ENCODE measurements around the gene ARSI. TPM values are rescaled to one million over a fixed set of nuclear protein-coding genes. Genes with fewer than 3 reads are reported as not detected.

ARSI gene
- total RNA-seq, 1 experiment from 2014 or later = 6.3 TPM

DNA sequence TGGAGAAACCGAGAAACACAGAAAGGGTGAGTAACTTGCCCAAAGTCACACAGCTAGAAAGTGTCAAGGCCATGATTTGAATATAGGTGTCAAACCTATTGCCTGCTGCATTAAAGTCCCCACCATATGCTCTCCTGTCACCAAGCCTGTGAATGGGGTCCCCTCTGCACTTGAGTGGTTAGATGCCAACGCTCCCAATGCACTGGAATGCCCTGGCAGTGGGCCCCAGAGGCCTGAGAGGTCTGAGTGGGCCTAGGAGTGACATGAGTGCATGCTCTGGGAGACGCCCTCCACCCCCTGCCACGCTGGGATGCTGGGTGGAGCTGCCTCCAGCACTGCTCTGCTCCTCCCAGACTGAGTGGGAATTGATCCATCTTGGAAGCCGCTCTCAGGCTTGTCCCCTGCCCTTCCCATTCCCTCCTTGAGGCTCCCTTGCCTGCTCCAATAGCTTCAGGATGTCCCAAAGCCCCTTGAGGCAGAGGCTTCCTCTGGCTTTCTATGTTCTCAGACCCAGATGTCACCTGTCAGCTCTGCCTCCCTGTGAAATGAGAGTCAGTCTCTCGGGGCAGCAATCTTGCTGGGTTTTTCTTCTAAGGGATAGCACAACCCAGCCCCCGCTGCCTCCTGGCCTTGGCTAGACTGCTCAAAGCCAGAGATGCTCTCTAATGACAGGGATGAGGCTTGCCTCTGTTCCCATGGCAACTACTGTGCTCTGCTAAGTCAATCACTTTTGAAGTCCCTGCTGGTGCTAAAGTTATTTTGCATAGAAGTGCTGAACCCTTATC is 6.6 kb upstream of the ARSI start:
- no peak overlapping the region for H3K9ac ChIP-seq (ENCODE audit: low read length)
- no TSS peak for BruUV-seq (replicated peaks)
- H3K79me2 ChIP-seq (ENCODE audit: low read length) = no peaks in the 10 kb centered on the region
- H2AFZ ChIP-seq (ENCODE audit: low read length) = no peak overlapping the region
- H3K27me3 ChIP-seq (ENCODE audit: low read length) = no peaks in the 10 kb centered on the region
- DNase-seq (no peak), ATAC-seq (no peak)
- no peaks in the 10 kb centered on the region for H3K36me3 ChIP-seq (ENCODE audit: low read depth, low read length)
- H4K20me1 ChIP-seq (ENCODE audit: low read length) = no peaks in the 10 kb centered on the region
- H3K4me2 ChIP-seq (ENCODE audit: low read length) = no peak overlapping the region
- no peaks in the 10 kb centered on the region for H3K4me1 ChIP-seq (ENCODE audit: insufficient read depth, low read length)
- H3K27ac ChIP-seq (ENCODE audit: low read length) = no peak overlapping the region
- no peaks in the 10 kb centered on the region for H3K9me3 ChIP-seq (ENCODE audit: low read length)
- TF ChIP-seq, protein P1, sequence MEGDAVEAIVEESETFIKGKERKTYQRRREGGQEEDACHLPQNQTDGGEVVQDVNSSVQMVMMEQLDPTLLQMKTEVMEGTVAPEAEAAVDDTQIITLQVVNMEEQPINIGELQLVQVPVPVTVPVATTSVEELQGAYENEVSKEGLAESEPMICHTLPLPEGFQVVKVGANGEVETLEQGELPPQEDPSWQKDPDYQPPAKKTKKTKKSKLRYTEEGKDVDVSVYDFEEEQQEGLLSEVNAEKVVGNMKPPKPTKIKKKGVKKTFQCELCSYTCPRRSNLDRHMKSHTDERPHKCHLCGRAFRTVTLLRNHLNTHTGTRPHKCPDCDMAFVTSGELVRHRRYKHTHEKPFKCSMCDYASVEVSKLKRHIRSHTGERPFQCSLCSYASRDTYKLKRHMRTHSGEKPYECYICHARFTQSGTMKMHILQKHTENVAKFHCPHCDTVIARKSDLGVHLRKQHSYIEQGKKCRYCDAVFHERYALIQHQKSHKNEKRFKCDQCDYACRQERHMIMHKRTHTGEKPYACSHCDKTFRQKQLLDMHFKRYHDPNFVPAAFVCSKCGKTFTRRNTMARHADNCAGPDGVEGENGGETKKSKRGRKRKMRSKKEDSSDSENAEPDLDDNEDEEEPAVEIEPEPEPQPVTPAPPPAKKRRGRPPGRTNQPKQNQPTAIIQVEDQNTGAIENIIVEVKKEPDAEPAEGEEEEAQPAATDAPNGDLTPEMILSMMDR (conservative IDR thresholded peaks at IDR 0.05; ENCODE audit: low read depth, low read length) = no peak
- TF ChIP-seq EZH2 (IDR thresholded peaks at IDR 0.05; ENCODE audit: low read length, unreplicated experiment) (no peak), EZH2phosphoT487 (IDR thresholded peaks at IDR 0.05; ENCODE audit: borderline replicate concordance, low read length) (no peak)
- H3K4me3 ChIP-seq (ENCODE audit: low read length) = no peak overlapping the region
- intact Hi-C loops (cut with micrococcal nuclease) = no loop called here
- POLR2A ChIA-PET (ENCODE audit: unreplicated experiment) = no interaction called here
- H3F3A ChIP-seq (ENCODE audit: low read length, unreplicated experiment) = no peaks in the 10 kb centered on the region
- CTCF ChIA-PET = no interaction called here
- H3K9me2 ChIP-seq (replicated peaks; ENCODE audit: low read length) = no peaks in the 10 kb centered on the region

DNA sequence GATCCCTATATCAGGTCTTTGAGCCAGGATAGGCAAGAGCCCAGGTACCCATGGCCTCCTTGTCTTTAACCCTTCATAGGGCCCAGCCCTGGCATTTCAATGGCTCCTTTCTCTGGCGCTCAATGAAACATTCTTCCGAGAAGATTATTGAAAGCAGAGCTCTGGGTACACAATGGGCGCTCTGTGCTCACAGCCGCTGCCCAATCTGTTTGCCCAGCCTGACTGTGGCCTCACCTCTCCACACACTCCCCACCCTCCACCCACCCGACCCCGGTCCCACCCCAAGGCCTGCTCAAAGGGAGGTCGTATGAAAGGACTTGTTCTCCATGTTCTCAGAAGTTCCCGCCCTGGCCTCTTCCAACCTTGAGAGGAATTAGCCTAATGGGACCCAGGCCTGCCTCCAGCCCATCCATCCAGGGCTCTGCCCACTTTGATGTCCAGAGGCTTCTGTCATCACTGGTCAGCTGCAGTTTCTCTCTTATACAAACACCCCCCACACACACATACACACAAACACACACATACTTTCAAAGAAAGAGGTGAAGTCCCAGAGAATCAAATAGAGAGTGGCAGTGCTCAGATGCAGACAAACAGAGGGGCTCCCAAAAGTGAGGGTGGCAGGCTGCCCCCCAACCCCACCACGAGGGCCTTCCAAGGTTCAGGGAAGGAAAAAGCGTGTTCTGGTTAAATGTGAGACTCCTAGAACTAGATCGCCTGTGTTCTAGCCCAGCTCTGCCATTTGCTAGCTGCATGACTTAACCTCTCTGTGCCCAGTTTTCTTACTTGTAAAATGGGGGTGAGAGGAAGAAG is 5.1 kb upstream of the ARSI start:
- H3K79me2 ChIP-seq (ENCODE audit: low read length) = no peaks in the 10 kb centered on the region
- H3K9me2 ChIP-seq (replicated peaks; ENCODE audit: low read length) = no peaks in the 10 kb centered on the region
- no peak overlapping the region for H3K4me2 ChIP-seq (ENCODE audit: low read length)
- H3K27me3 ChIP-seq (ENCODE audit: low read length) = no peaks in the 10 kb centered on the region
- TF ChIP-seq EZH2phosphoT487 (IDR thresholded peaks at IDR 0.05; ENCODE audit: borderline replicate concordance, low read length) (no peak), EZH2 (IDR thresholded peaks at IDR 0.05; ENCODE audit: low read length, unreplicated experiment) (no peak)
- POLR2A ChIA-PET (ENCODE audit: unreplicated experiment) = no interaction called here
- no peaks in the 10 kb centered on the region for H3F3A ChIP-seq (ENCODE audit: low read length, unreplicated experiment)
- no TSS peak for BruUV-seq (replicated peaks)
- intact Hi-C loops (cut with micrococcal nuclease) = no loop called here
- H3K36me3 ChIP-seq (ENCODE audit: low read depth, low read length) = no peaks in the 10 kb centered on the region
- 0 out of 2 replicates have a peak, but pooled peaks cover 3% of the 10 kb centered on the region for H3K4me1 ChIP-seq (ENCODE audit: insufficient read depth, low read length)
- no peaks in the 10 kb centered on the region for H4K20me1 ChIP-seq (ENCODE audit: low read length)
- no peak overlapping the region for H3K9ac ChIP-seq (ENCODE audit: low read length)
- ATAC-seq = no peak
- H2AFZ ChIP-seq (ENCODE audit: low read length) = no peak overlapping the region
- no peak overlapping the region for H3K27ac ChIP-seq (ENCODE audit: low read length)
- CTCF ChIA-PET = no interaction called here
- no peak overlapping the region for H3K4me3 ChIP-seq (ENCODE audit: low read length)
- DNase-seq = no peak
- H3K9me3 ChIP-seq (ENCODE audit: low read length) = no peaks in the 10 kb centered on the region

DNA sequence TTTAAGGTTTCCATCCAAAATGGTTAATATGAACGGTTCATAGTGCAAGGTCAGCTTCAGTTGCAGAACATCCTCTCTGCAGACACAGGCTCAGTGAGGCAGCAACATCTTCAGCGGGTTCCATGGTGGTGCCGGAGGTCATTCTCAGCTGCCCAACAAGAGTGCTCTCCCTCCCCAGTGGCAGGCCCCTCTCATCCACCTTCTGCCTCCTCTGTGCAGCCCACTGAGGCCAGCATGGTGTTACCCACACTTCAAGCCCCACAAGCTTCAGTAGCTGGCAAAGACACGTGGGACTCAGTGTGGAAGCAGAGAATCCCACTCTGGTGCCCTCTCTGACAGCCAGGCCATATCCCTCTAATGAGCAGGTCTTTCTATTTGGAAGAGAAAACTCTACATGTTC is 4.1 kb upstream of the ARSI start:
- H3K4me2 ChIP-seq (ENCODE audit: low read length) = no peak overlapping the region
- no peaks in the 10 kb centered on the region for H3K9me3 ChIP-seq (ENCODE audit: low read length)
- no peak overlapping the region for H3K9ac ChIP-seq (ENCODE audit: low read length)
- no peak for ATAC-seq
- BruUV-seq (replicated peaks) = no TSS peak
- no peaks in the 10 kb centered on the region for H4K20me1 ChIP-seq (ENCODE audit: low read length)
- no peak overlapping the region for H3K27ac ChIP-seq (ENCODE audit: low read length)
- no peaks in the 10 kb centered on the region for H3F3A ChIP-seq (ENCODE audit: low read length, unreplicated experiment)
- intact Hi-C loops (cut with micrococcal nuclease) = no loop called here
- POLR2A ChIA-PET (ENCODE audit: unreplicated experiment) = no interaction called here
- no peaks in the 10 kb centered on the region for H3K79me2 ChIP-seq (ENCODE audit: low read length)
- TF ChIP-seq, protein P1 (conservative IDR thresholded peaks at IDR 0.05; ENCODE audit: low read depth, low read length) = no peak
- no peak for TF ChIP-seq EZH2 (IDR thresholded peaks at IDR 0.05; ENCODE audit: low read length, unreplicated experiment)
- no peak for TF ChIP-seq EZH2phosphoT487 (IDR thresholded peaks at IDR 0.05; ENCODE audit: borderline replicate concordance, low read length)
- DNase-seq = no peak
- CTCF ChIA-PET = interaction anchor here (0.6 kb wide), 1 partner anchor 18 kb away, joined by 3 read pairs; no protein-coding TSS in a partner anchor
- 0 out of 2 replicates have a peak, but pooled peaks cover 12% of the 10 kb centered on the region for H3K4me1 ChIP-seq (ENCODE audit: insufficient read depth, low read length)
- no peaks in the 10 kb centered on the region for H3K9me2 ChIP-seq (replicated peaks; ENCODE audit: low read length)
- H3K27me3 ChIP-seq (ENCODE audit: low read length) = no peaks in the 10 kb centered on the region
- no peaks in the 10 kb centered on the region for H3K36me3 ChIP-seq (ENCODE audit: low read depth, low read length)
- H3K4me3 ChIP-seq (ENCODE audit: low read length) = no peak overlapping the region
- no peak overlapping the region for H2AFZ ChIP-seq (ENCODE audit: low read length)

All from PC-3 (cell line).